ENCODE results near the gene CCDC87. TPM values are rescaled to one million over a fixed set of nuclear protein-coding genes. Genes with fewer than 3 reads are reported as not detected.

The CCDC87 gene
- total and polyA plus RNA-seq, 2 donors (not counting 3 experiments of a cell fraction or from before 2014, with no cell fraction given) = 0.06 to 0.22 TPM

- no TSS peak for BruUV-seq (replicated peaks)
- POLR2A ChIA-PET = no interaction called here
Measured at GRCh38 chr11:66600219-66600618, 7.4 kb upstream of the CCDC87 start.

More at GRCh38 chr11:66600219-66600618, 7.4 kb upstream of the CCDC87 start:
- no peaks in the 10 kb centered on the region for H4K20me1 ChIP-seq (replicated peaks; ENCODE audit: control insufficient read depth, extremely low read depth, insufficient read depth, low read length)
- no peaks in the 10 kb centered on the region for H3K4me1 ChIP-seq (ENCODE audit: control insufficient read depth, extremely low read depth, insufficient read depth, low read length)
- no peak for TF ChIP-seq POLR2AphosphoS5 (IDR thresholded peaks at IDR 0.05; ENCODE audit: insufficient read depth, low read depth, low read length)
- no peak for TF ChIP-seq EZH2 (IDR thresholded peaks at IDR 0.05; ENCODE audit: borderline replicate concordance, low read depth, low read length, severe bottlenecking)
- no peak for TF ChIP-seq MYC (IDR thresholded peaks at IDR 0.05; ENCODE audit: low read depth, low read length)
- no peak for TF ChIP-seq POLR2A (IDR thresholded peaks at IDR 0.05; ENCODE audit: low read depth, low read length)
- no peak for TF ChIP-seq GATA2 (IDR thresholded peaks at IDR 0.05; ENCODE audit: insufficient read depth, insufficient read length, low read depth, low read length)
- no peak for TF ChIP-seq CTCF (IDR thresholded peaks at IDR 0.05; ENCODE audit: extremely low read depth in 1 of 2, insufficient read depth in 1 of 2, low read depth in 1 of 2, low read length in 2 of 2)
- TF ChIP-seq MAX (IDR thresholded peaks at IDR 0.05; ENCODE audit: insufficient read depth, insufficient read length) = no peak
- no peak for TF ChIP-seq JUN (IDR thresholded peaks at IDR 0.05; ENCODE audit: borderline replicate concordance, insufficient read depth, insufficient read length, low read depth)
- TF ChIP-seq FOS (IDR thresholded peaks at IDR 0.05; ENCODE audit: borderline replicate concordance, insufficient read depth, low read length) = no peak
- H3K27ac ChIP-seq (ENCODE audit: insufficient read depth, low read depth, low read length) = no peak overlapping the region
- H3K4me2 ChIP-seq (ENCODE audit: insufficient read depth, low read length) = no peak overlapping the region
- H3K79me2 ChIP-seq (ENCODE audit: control insufficient read depth, insufficient read depth, low read length) = no peaks in the 10 kb centered on the region
- dilution Hi-C loops (cut with MboI; ENCODE audit: extremely low pct_ligation_motif_present, low sequenced_read_pairs) (no loop called here), intact Hi-C loops (cut with micrococcal nuclease) (no loop called here)
- no peak overlapping the region for H3K4me3 ChIP-seq (replicated peaks in 1 of 3; ENCODE audit: insufficient read depth in 1 of 3, low read depth in 1 of 3, low read length in 3 of 3)
- DNase-seq (ENCODE audit: low read depth, low spot score) = no peak
- no peak overlapping the region for H3K9ac ChIP-seq (replicated peaks; ENCODE audit: extremely low read depth, insufficient read depth, low read length)
- H3K27me3 ChIP-seq (ENCODE audit: control insufficient read depth in 2 of 2, insufficient read depth in 2 of 2, low read length in 2 of 2) = no peaks in the 10 kb centered on the region
- no peaks in the 10 kb centered on the region for H3K9me1 ChIP-seq (replicated peaks; ENCODE audit: control insufficient read depth, extremely low read depth, insufficient read depth, low read length)
- no peak for FAIRE-seq
- peaks cover 0 to 13% of the 10 kb centered on the region in 2 experiments for H3K36me3 ChIP-seq (ENCODE audit: control insufficient read depth in 2 of 2, extremely low read depth in 1 of 2, insufficient read depth in 2 of 2, low read length in 2 of 2)
- H3K9me3 ChIP-seq (replicated peaks; ENCODE audit: control insufficient read depth, insufficient read depth, low read length) = no peaks in the 10 kb centered on the region
- CTCF ChIA-PET = no interaction called here
- no peak overlapping the region for H2AFZ ChIP-seq (ENCODE audit: low read depth, low read length)
